Stimulated activated CD4-positive, alpha-beta T cell treated with anti-CD3 and anti-CD28 coated beads, Interleukin-15, amount 100 ng/mL, for 48 hours (primary cell): ENCODE data around the gene GPR25.

Source experiments
- DNase-seq, 2 donors: peaks; one replicate each; pipeline ENCODE4 v3.0.0-alpha.2; 2020; ENCODE audit warnings: low read depth in 2 of 2

The GPR25 gene

DNA sequence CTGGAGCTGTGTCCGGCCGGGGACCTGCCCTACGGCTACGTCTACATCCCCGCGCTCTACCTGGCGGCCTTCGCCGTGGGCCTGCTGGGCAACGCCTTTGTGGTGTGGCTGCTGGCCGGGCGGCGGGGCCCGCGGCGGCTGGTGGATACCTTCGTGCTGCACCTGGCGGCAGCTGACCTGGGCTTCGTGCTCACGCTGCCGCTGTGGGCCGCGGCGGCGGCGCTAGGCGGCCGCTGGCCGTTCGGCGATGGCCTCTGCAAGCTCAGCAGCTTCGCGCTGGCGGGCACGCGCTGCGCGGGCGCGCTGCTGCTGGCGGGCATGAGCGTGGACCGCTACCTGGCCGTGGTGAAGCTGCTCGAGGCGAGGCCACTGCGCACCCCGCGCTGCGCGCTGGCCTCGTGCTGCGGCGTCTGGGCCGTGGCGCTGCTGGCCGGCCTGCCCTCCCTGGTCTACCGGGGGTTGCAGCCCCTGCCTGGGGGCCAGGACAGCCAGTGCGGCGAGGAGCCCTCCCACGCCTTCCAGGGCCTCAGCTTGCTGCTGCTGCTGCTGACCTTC is 412 bp downstream of the GPR25 start:
- no peak for DNase-seq

GRCh38 chr1:200873671-200874397 is 1.1 kb downstream of the GPR25 start:
- DNase-seq = no peak

DNA sequence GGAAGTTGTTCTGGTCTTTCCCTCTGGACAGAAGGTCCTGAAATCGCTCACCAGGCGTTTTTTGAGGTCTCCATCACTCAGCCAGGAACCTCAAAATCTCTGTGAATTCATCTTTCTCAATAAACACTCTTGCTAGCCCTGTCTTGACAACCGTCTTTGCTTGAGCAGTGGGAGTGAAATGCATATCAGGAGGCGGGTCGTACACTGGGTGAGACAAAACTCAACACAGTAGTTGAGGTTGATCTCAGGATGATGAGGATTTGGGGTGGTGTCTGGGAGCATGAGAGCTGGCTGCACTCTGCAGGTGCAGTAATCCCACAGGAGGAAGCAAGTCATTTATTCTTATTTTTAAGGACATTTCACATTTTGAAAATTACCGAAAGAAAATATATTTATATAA is 1.9 kb downstream of the GPR25 start:
- DNase-seq = no peak

DNA sequence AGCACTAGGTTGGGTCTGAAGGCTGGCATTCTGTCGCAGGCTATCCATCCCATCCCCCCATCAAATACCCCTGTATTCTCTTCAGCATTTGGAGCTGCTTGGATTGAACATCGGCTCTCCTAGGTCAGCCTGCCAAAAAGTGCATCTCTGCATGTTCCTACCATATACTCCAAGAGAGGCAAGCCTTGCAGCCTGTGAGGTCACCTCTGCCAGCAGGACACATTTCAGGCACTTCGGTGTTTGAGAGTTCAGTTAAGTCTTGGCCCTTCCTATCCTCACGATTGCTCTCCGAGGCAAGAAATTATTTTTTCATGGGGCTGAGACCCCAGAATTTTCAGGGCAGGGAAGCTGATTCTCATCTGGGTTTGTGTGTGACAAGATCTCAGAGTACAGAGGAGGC is 2.6 kb downstream of the GPR25 start:
- no peak for DNase-seq

DNA sequence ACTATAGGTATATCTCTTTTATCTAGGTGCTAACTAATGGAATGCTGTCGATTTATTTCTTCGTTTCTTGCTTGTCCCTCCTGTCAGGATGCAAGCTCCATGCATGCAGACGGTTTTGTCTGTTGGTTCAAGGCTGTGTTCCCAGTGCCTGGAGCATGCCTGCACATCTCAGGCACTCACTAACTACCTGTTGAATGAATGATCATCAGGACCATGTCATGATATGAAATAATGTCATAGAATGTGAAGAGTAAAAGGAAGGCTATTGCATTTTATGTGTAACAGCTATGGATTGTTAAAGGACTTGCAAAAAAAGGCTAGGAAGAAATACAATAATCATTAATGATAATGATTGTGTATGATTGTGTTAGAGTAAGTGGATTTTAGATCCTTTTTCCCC is 4.2 kb downstream of the GPR25 start:
- no peak for DNase-seq

- peak; percentile 53 to 65 for DNase-seq
Measured at GRCh38 chr1:200877839-200878551, 5.2 kb downstream of the GPR25 start.

DNA sequence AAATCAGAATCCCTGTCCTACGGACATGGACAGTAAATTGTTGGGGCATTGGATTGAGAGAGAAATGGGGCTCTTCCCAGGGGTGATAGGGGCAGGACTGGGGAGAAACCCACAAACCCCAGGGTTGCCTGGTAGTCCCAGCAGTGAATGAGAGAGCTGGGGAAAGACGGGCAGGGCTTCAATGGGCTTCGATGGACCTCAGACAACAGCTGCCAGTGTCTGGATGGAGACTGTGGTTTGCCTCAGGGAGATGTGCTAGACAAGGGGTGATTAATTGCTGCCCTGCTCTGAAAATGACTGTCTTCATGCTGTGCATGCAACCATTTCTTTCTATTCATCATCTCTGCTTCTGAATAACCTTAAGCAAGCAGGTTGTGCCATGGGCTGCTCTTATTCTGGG is 7.4 kb downstream of the GPR25 start:
- peak; percentile 19 to 23 for DNase-seq

- DNase-seq = no peak
Measured at GRCh38 chr1:200883118-200883517, 10.3 kb downstream of the GPR25 start.

DNA sequence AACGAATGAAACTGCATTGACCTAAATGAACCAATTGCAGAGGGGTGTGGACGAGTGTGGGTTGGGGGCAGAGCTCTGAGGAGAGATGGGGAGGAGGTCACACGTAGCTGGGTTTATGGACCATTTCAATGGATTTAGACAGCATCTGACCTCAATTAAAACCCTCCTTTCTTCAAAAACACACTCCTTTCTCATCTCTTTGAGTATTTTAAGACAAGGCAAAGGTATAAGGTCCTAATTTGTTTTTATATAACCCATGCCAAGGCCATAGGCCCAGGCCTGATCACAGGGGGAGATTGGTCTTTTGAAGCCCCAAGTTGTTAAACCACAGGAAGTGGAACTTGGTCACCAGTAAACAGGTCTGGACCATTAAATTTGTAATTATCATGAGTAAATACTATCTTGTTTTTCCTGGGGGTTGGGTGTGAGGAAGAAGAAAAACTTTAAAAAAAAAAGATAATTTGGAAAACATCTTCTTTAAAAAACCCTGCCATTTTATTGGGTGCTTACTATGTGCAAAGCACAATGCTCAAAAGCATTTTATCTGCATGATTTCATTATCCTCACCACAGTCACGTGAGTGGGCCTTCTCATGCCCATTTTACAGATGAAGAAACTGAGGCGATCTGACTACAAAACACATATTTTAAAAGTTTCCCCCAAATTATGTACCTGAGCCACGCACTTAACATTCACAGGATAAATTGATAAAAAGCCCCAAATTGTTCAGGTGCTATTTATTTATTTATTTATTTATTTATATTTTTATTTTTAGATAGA is 13.0 kb downstream of the GPR25 start:
- DNase-seq = no peak

GRCh38 chr1:200886594-200886993 is 13.8 kb downstream of the GPR25 start:
- DNase-seq = no peak

GRCh38 chr1:200887036-200887435 is 14.3 kb downstream of the GPR25 start:
- DNase-seq = no peak

DNA sequence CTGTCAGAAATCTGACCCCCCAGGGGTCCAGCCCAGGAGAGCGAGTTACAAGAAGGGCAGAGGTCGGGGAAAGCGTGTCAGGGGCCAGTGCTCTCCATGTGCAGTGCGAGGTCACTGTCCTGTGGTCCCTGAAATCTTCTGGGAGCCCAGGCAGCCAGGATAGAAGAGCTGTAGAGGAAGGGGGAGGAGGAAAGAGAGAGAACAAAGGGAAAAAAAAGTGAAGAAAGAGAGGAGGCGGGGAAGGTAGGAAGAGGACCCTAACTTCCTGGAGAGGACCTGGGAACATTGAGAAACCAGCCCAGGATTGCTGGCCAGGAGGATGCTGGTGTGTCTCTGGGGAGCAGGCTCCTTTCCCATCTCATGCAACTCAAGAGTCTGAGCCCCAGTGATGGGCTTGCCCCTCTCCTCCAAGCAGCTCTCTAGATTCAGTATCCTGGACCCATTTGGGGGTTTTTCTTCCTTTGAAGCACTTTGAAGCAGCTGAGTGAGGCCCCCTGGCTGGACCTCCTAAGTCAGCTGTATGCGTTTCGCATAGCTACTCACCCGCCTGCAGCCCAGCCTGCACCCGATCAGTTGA is 15.1 kb downstream of the GPR25 start:
- no peak for DNase-seq

- DNase-seq = peak; percentile 45 to 46
Measured at GRCh38 chr1:200888349-200888838, 15.6 kb downstream of the GPR25 start.

GRCh38 chr1:200889571-200889970 is 16.8 kb downstream of the GPR25 start:
- peak in 1 of 2 donors; percentile 27 for DNase-seq

DNA sequence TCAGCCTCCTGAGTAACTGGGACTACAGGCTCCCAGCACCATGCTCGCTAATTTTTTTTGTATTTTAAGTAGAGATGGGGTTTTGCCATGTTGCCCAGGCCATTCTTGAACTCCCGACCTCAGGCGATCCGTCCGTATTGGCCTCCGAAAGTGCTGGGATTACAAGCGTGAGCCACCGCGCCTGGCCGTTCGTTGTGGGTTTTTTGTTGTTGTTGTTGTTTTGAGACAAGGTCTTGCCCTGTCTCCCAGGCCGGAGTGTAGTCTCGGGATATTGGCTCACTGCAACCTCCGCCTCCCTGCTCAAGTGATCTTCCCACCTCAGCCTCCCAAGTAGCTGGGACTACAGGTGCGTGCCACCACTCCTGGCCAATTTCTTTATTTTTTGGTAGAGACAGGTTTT is 17.2 kb downstream of the GPR25 start:
- no peak for DNase-seq

DNA sequence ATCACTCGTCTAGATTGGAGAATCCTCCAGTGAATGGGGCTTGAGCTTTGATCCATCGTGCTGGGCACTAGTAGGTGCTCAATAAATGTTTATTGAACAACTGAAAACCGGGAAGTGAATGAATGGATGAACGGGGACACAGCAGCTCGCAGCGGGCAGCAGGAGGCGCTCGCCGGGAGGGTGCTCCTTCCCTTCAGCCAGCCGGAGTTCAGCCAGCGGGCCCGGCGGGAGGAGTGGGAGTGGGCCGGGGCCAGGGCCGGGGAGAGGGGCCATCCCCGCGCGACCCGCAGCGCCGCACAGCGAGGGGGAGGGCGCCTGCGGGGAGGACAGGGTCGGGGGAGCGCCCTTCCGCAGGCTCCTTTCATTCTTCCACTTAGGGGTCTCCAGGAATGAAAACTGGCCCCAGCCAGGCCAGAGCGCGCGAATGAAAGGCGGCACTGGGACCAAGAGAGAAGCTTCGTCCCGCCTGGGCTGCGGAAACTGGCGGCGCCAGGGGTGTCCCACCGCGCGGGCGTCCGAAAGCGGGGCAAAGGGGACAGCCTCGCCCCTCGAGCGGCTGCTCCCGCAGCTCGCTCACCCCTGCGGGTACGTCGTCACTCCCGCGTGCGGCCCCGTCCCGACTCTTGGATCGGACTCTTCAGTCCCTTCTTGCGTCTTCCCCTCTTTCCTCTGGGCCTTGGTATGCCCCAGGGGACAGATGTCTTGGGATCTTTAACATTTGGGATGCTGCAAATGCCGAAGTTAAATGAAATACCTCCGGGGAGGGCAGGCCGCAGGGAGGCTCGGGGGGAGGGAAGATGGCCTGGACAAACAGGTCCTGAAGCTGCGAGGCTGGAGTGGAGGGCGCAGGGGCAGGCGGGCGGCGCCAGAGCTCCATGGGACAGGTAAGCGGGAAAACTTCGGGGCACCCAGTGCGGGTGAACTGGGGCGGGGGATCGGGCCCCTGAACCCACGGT is 18.3 kb downstream of the GPR25 start:
- DNase-seq = no peak

DNA sequence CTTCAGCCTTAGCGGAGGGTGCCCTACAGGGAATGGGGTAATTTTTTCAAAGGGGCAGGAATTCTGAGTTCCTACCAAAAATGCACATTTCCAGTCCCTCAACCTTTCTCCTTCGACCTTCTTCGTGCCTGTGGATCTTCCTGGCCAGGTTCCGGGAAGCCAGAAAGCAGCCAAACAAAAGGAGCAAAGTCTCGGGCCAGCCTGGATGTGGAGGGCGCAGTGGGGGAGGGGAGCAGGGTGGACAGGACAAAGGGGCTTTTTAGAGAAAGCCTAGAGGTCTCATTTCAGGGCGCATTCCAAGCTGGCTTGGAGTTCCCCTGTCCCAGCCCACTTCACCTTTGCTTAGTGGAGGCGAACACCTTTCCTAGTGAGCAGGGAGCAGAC is 19.0 kb downstream of the GPR25 start:
- DNase-seq = no peak

- no peak for DNase-seq
Measured at GRCh38 chr1:200892546-200892945, 19.8 kb downstream of the GPR25 start.

GRCh38 chr1:200892958-200893357 is 20.2 kb downstream of the GPR25 start:
- no peak for DNase-seq

- no peak for DNase-seq
Measured at GRCh38 chr1:200893411-200893901, 20.7 kb downstream of the GPR25 start.
